Suprapubic skin (tissue), 4 donors: Measurements from ENCODE around the gene DOK6. TPM values are rescaled to one million over a fixed set of nuclear protein-coding genes. Genes with fewer than 3 reads are reported as not detected.

Experiments
- DNase-seq, 2 donors: peaks; one replicate each; pipeline ENCODE4 v3.0.0-alpha.2; 2019; ENCODE audit warnings: low spot score in 2 of 2
- H3K27ac ChIP-seq: fragments of 200-600 bp; sonication (generic); one replicate; pipeline ENCODE4 v1.5.1; 2019
- H3K27me3 ChIP-seq: fragments of 200-600 bp; sonication (generic); one replicate; pipeline ENCODE4 v1.5.1; 2019
- H3K36me3 ChIP-seq: fragments of 200-600 bp; sonication (generic); one replicate; pipeline ENCODE4 v1.5.1; 2019
- H3K4me1 ChIP-seq: fragments of 200-600 bp; sonication (generic); one replicate; pipeline ENCODE4 v1.5.1; 2019
- H3K4me3 ChIP-seq: fragments of 200-600 bp; sonication (generic); one replicate; pipeline ENCODE4 v1.5.1; 2019; ENCODE audit warnings: mild to moderate bottlenecking
- H3K9me3 ChIP-seq: fragments of 200-600 bp; sonication (generic); one replicate; pipeline ENCODE4 v1.5.1; 2019
- EP300 ChIP-seq: sonication (generic); formaldehyde crosslinking; IDR thresholded peaks from one replicate; pipeline ENCODE4 v1.6.1; 2017; ENCODE audit warnings: antibody characterized with exemption
- POLR2A ChIP-seq, 2 donors: fragments of 450-650 bp; IDR thresholded peaks; one replicate each; pipeline ENCODE4 v1.6.1; 2017; ENCODE audit warnings: antibody characterized with exemption in 2 of 2, mild to moderate bottlenecking in 2 of 2, moderate library complexity in 2 of 2
- POLR2AphosphoS5 ChIP-seq, 3 donors: sonication (generic); formaldehyde crosslinking; IDR thresholded peaks; one replicate each; pipeline ENCODE4 v1.6.1; 2017; ENCODE audit warnings: antibody characterized with exemption in 3 of 3
- WGBS: methylation state at CpG from one replicate; pipeline ENCODE4 v1.1.5; 2018; 5-methylcytosine and 5-hydroxymethylcytosine counted together
- total RNA-seq, 4 donors: library from RNA; depleted of rRNA; stranded (reverse); fragments of >200 nt; gene quantifications; one replicate each; pipeline ENCODE4 v1.1.0, GENCODE V29; 2016
- TF ChIP-seq, protein P1 (sequence below), 2 donors: fragments of 200-600 bp in 1 of 2; fragments of 450-650 bp in 1 of 2; sonication (generic) in 1 of 2; IDR thresholded peaks; one replicate each; pipeline ENCODE4 v1.5.1; 2016 to 2019; ENCODE audit warnings: antibody characterized with exemption in 2 of 2, mild to moderate bottlenecking in 1 of 2, moderate library complexity in 1 of 2

The DOK6 gene
- total RNA-seq, 4 donors from 2014 or later, result 0.21 to 0.80 (median 0.42) TPM; not detected in 1

DNA sequence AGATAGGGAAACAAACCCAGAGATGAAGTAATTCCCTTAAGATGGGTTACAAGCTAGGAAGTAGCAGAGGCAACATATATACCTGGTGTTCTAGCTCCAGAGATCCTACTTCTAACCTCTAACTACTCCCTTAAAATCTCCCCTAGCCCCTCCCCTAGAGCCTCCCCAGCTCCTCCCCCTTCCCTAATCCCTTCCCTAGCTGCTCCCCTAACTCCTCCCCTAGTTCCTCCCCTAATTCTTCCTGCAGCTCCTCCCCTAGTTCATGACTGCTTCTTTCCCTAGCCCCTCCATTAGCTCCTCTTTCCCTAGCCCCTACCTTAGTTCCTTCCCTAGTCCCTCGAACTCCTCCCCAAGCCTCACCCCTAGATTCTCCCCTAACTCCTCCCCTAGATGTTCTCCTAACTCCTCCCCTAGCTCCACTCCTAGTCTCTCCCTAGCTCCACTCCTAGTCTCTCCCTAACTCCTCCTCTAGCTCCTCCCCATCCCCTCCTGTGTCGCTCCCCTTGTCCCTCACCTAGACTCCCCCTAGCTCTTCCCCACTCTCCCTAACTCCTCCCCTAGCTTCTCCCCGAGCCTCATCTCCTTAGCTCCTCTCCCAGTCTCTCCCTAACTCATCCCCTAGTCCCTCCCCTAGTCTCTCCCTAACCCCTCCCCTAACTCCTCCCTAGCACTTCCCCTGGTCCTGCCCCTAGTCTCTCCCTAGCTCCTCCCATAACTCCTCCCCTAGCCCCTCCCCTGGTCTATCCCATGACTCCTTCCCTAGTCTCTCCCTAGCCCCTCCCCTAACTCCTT is 438.1 kb downstream of the DOK6 start:
- H3K9me3 ChIP-seq, result no peaks in the 10 kb centered on the region
- H3K27me3 ChIP-seq, result no peaks in the 10 kb centered on the region
- no peaks in the 10 kb centered on the region for H3K4me1 ChIP-seq
- WGBS, result 84% methylated on average over 3 of the region's 3 CpGs
- H3K36me3 ChIP-seq, result no peaks in the 10 kb centered on the region
- no peak overlapping the region for H3K27ac ChIP-seq
- TF ChIP-seq EP300, result no peak
- TF ChIP-seq POLR2A (IDR thresholded peaks at IDR 0.05), result no peak
- no peak for TF ChIP-seq POLR2AphosphoS5 (IDR thresholded peaks at IDR 0.05)
- TF ChIP-seq, protein P1, sequence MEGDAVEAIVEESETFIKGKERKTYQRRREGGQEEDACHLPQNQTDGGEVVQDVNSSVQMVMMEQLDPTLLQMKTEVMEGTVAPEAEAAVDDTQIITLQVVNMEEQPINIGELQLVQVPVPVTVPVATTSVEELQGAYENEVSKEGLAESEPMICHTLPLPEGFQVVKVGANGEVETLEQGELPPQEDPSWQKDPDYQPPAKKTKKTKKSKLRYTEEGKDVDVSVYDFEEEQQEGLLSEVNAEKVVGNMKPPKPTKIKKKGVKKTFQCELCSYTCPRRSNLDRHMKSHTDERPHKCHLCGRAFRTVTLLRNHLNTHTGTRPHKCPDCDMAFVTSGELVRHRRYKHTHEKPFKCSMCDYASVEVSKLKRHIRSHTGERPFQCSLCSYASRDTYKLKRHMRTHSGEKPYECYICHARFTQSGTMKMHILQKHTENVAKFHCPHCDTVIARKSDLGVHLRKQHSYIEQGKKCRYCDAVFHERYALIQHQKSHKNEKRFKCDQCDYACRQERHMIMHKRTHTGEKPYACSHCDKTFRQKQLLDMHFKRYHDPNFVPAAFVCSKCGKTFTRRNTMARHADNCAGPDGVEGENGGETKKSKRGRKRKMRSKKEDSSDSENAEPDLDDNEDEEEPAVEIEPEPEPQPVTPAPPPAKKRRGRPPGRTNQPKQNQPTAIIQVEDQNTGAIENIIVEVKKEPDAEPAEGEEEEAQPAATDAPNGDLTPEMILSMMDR (IDR thresholded peaks at IDR 0.05), result no peak
- no peak for DNase-seq
- H3K4me3 ChIP-seq, result no peak overlapping the region

DNA sequence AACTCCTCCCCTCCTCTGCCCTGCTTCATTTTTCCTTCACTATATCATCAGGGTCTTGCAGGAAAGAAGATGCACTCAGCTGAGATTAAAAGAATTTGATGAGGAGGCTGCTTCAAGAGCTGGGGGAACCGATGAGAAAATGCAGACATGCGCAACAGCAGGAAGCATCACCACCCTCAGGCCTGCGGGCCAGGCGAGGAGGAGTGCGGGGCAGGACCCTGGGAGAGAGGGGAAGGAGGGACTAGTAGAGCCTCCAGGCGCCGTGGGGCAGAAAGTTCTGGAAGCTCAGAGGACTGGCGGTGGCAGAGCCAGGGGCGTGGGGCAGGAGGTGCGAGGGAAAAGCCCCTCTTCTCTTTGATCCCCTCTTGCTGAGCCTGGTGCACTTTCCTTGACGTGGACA is 438.8 kb downstream of the DOK6 start:
- no peak overlapping the region for H3K4me3 ChIP-seq
- H3K36me3 ChIP-seq, result no peaks in the 10 kb centered on the region
- H3K9me3 ChIP-seq, result no peaks in the 10 kb centered on the region
- H3K4me1 ChIP-seq, result no peaks in the 10 kb centered on the region
- H3K27me3 ChIP-seq, result no peaks in the 10 kb centered on the region
- no peak for DNase-seq
- no peak for TF ChIP-seq POLR2A (IDR thresholded peaks at IDR 0.05)
- TF ChIP-seq, protein P1 (IDR thresholded peaks at IDR 0.05), result no peak
- TF ChIP-seq EP300, result no peak
- no peak overlapping the region for H3K27ac ChIP-seq
- WGBS, result 93% methylated on average over 11 of the region's 11 CpGs

DNA sequence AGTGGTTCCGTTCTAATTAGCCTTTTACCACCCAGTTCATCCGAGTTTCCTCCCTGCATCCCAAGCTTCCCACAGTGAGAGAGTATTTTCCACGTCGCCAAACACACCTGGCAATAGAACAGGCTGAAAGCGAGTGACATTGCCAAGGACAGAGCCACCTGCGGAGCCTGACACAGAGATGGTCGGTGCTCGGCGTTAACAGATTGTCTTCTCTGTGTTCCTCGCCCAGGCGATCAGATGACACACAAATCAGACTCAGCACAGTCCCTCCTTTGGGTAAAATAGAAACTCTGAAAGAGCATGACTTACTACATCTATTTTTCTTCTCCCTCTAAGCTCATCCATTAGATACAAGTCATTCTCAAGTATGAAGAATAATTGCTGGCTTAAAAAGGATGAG is 439.3 kb downstream of the DOK6 start:
- no peaks in the 10 kb centered on the region for H3K27me3 ChIP-seq
- no peaks in the 10 kb centered on the region for H3K36me3 ChIP-seq
- H3K4me1 ChIP-seq, result no peaks in the 10 kb centered on the region
- WGBS, result 89% methylated on average over 11 of the region's 11 CpGs
- H3K27ac ChIP-seq, result no peak overlapping the region
- H3K4me3 ChIP-seq, result no peak overlapping the region
- TF ChIP-seq POLR2AphosphoS5 (IDR thresholded peaks at IDR 0.05) (no peak), EP300 (no peak)
- no peak for DNase-seq
- H3K9me3 ChIP-seq, result no peaks in the 10 kb centered on the region

DNA sequence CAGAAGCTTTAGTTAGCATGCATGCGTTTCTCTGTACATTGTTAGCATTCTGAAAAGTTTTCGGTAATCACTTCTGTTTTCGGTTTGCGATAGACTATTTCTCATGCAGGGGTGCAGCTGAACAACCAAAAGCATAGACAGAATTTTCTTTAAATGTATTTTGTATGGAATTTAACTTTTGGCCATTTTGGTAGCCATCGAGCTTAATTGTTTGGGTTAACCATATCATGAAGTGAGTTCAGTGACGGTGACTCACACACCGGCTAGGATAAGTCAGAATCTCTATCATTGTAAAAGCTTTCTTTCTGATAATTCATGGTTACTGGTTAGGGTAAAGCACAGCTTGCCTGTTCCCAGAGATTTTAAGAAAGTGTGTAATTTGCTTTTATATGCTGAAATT is 439.8 kb downstream of the DOK6 start:
- Histone ChIP-seq H3K4me1 (no peaks in the 10 kb centered on the region), H3K36me3 (no peaks in the 10 kb centered on the region), H3K27ac (no peak overlapping the region), H3K9me3 (no peaks in the 10 kb centered on the region), H3K4me3 (no peak overlapping the region), H3K27me3 (no peaks in the 10 kb centered on the region)
- 92% methylated on average over 7 of the region's 7 CpGs for WGBS
- TF ChIP-seq, protein P1 (IDR thresholded peaks at IDR 0.05), result no peak
- TF ChIP-seq POLR2A (IDR thresholded peaks at IDR 0.05) (no peak), POLR2AphosphoS5 (IDR thresholded peaks at IDR 0.05) (no peak), EP300 (no peak)
- no peak for DNase-seq

DNA sequence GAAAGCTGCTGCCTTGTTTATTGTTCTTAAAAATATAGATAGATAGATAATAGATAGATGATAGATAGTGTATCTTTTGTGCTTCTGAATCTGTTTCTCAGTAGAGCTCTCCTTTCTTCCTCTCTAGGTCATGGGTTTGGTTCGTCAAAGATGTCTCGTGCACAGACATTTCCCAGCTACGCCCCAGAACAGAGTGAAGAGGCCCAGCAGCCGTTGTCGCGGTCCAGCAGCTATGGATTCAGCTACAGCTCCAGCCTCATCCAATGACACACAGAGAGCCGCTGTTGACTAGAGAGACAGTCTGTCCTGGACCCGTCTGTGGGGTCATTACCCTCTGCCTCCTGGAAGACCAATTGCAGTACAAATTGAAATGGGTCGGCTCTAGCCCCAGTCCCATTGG is 440.4 kb downstream of the DOK6 start:
- 88% methylated on average over 9 of the region's 9 CpGs for WGBS

More for the DNA sequence above, 440.4 kb downstream of the DOK6 start:
- H3K36me3 ChIP-seq, result no peaks in the 10 kb centered on the region
- no peaks in the 10 kb centered on the region for H3K27me3 ChIP-seq
- no peaks in the 10 kb centered on the region for H3K9me3 ChIP-seq
- no peak for TF ChIP-seq EP300
- TF ChIP-seq POLR2A (IDR thresholded peaks at IDR 0.05), result no peak
- TF ChIP-seq, protein P1 (IDR thresholded peaks at IDR 0.05), result no peak
- no peak for TF ChIP-seq POLR2AphosphoS5 (IDR thresholded peaks at IDR 0.05)
- no peak for DNase-seq
- no peak overlapping the region for H3K27ac ChIP-seq
- H3K4me3 ChIP-seq, result no peak overlapping the region
- no peaks in the 10 kb centered on the region for H3K4me1 ChIP-seq
